Measurements from ENCODE around the gene CALHM4.
A peak's percentile ranks its signal among the peaks of the same experiment; 100 is the strongest.

CALHM4 gene

GRCh38 chr6:116557893-116558292 is 4.3 kb downstream of the CALHM4 start:
- no peak for DNase-seq (ENCODE audit: low spot score)
- TF ChIP-seq CTCF (IDR thresholded peaks at IDR 0.05; ENCODE audit: extremely low read depth, missing control alignments), result no peak

- no peak for DNase-seq (ENCODE audit: low spot score)
- TF ChIP-seq CTCF (IDR thresholded peaks at IDR 0.05; ENCODE audit: extremely low read depth, missing control alignments), result no peak
Observed at GRCh38 chr6:116560130-116560529, 6.6 kb downstream of the CALHM4 start.

GRCh38 chr6:116561377-116562018 is 7.9 kb downstream of the CALHM4 start:
- peak; percentile 88 for TF ChIP-seq CTCF (IDR thresholded peaks at IDR 0.05; ENCODE audit: extremely low read depth, missing control alignments)
- peak; percentile 66 for DNase-seq (ENCODE audit: low spot score)

GRCh38 chr6:116562019-116562403 is 8.5 kb downstream of the CALHM4 start:
- no peak for TF ChIP-seq CTCF (IDR thresholded peaks at IDR 0.05; ENCODE audit: extremely low read depth, missing control alignments)
- no peak for DNase-seq (ENCODE audit: low spot score)

GRCh38 chr6:116562614-116563013 is 9.1 kb downstream of the CALHM4 start:
- no peak for TF ChIP-seq CTCF (IDR thresholded peaks at IDR 0.05; ENCODE audit: extremely low read depth, missing control alignments)
- no peak for DNase-seq (ENCODE audit: low spot score)

- no peak for DNase-seq (ENCODE audit: low spot score)
- TF ChIP-seq CTCF (IDR thresholded peaks at IDR 0.05; ENCODE audit: extremely low read depth, missing control alignments), result no peak
Observed at GRCh38 chr6:116563830-116564229, 10.3 kb downstream of the CALHM4 start.

GRCh38 chr6:116564311-116564710 is 10.8 kb downstream of the CALHM4 start:
- no peak for TF ChIP-seq CTCF (IDR thresholded peaks at IDR 0.05; ENCODE audit: extremely low read depth, missing control alignments)
- no peak for DNase-seq (ENCODE audit: low spot score)

All from GM20000 (cell line).